RWPE2 (cell line): ENCODE results near the gene CACNA2D3.

Experiments
- ATAC-seq: fragments of 200-7000 bp; cut with Tn5 transposase; 3 replicates; pipeline ENCODE4 v1.9.1; 2021; ENCODE audit warnings: low read depth
- DNase-seq: peaks from one replicate; pipeline ENCODE4 v3.0.0-alpha.2; 2020; ENCODE audit warnings: low spot score
- H3K27ac ChIP-seq: fragments of 450-650 bp; 2 replicates; pipeline ENCODE4 v1.5.1; 2017; ENCODE audit warnings: mild to moderate bottlenecking; ENCODE audit not compliant: poor library complexity, severe bottlenecking
- H3K27me3 ChIP-seq: fragments of 250-450 bp; sonication (Bioruptor Pico); 2 replicates; pipeline ENCODE4 v1.5.1; 2021; ENCODE audit warnings: mild to moderate bottlenecking, moderate library complexity; ENCODE audit not compliant: insufficient read depth, poor library complexity, severe bottlenecking
- H3K36me3 ChIP-seq: fragments of 250-450 bp; sonication (Bioruptor Pico); 2 replicates; pipeline ENCODE4 v1.5.1; 2020; ENCODE audit warnings: low read depth, mild to moderate bottlenecking, moderate library complexity
- H3K4me1 ChIP-seq: fragments of 250-450 bp; sonication (Bioruptor Pico); 2 replicates; pipeline ENCODE4 v1.5.1; 2021; ENCODE audit warnings: mild to moderate bottlenecking, moderate library complexity; ENCODE audit not compliant: insufficient read depth, poor library complexity, severe bottlenecking
- H3K4me3 ChIP-seq: fragments of 250-450 bp; sonication (Bioruptor Pico); 2 replicates; pipeline ENCODE4 v1.5.1; 2021; ENCODE audit warnings: mild to moderate bottlenecking, moderate library complexity; ENCODE audit not compliant: severe bottlenecking
- H3K9me3 ChIP-seq: fragments of 250-450 bp; sonication (Bioruptor Pico); 2 replicates; pipeline ENCODE4 v1.5.1; 2021; ENCODE audit warnings: mild to moderate bottlenecking, moderate library complexity; ENCODE audit not compliant: severe bottlenecking
- CTCF ChIP-seq: fragments of 450-650 bp; IDR thresholded peaks from one replicate; pipeline ENCODE4 v1.5.1; 2017; ENCODE audit warnings: mild to moderate bottlenecking, moderate library complexity; ENCODE audit not compliant: poor library complexity, severe bottlenecking

Gene CACNA2D3

GRCh38 chr3:54841471-54841870, 719.1 kb downstream of the CACNA2D3 start:
- H3K9me3 ChIP-seq = no peaks in the 10 kb centered on the region
- ATAC-seq (no peak), DNase-seq (no peak)
- TF ChIP-seq CTCF = no peak
- peaks cover 9% of the 10 kb centered on the region for H3K27me3 ChIP-seq
- H3K36me3 ChIP-seq = no peaks in the 10 kb centered on the region
- H3K4me3 ChIP-seq = no peak overlapping the region
- H3K27ac ChIP-seq = no peak overlapping the region
- H3K4me1 ChIP-seq = no peaks in the 10 kb centered on the region

- Histone ChIP-seq H3K9me3 (no peaks in the 10 kb centered on the region), H3K36me3 (no peaks in the 10 kb centered on the region), H3K27ac (no peak overlapping the region), H3K27me3 (peaks cover 12% of the 10 kb centered on the region), H3K4me1 (no peaks in the 10 kb centered on the region), H3K4me3 (no peak overlapping the region)
- TF ChIP-seq CTCF = no peak
- ATAC-seq = no peak
- no peak for DNase-seq
Observed at GRCh38 chr3:54843352-54843751, 721.0 kb downstream of the CACNA2D3 start.

GRCh38 chr3:54844211-54844610, 721.9 kb downstream of the CACNA2D3 start:
- Histone ChIP-seq H3K36me3 (no peaks in the 10 kb centered on the region), H3K4me3 (no peak overlapping the region), H3K9me3 (no peaks in the 10 kb centered on the region), H3K27ac (no peak overlapping the region), H3K27me3 (peaks cover 12% of the 10 kb centered on the region), H3K4me1 (no peaks in the 10 kb centered on the region)
- TF ChIP-seq CTCF = no peak
- no peak for ATAC-seq
- DNase-seq = no peak

- H3K9me3 ChIP-seq = no peaks in the 10 kb centered on the region
- H3K4me3 ChIP-seq = no peak overlapping the region
- DNase-seq = no peak
- no peak for TF ChIP-seq CTCF
- peaks cover 12% of the 10 kb centered on the region for H3K27me3 ChIP-seq
- no peak for ATAC-seq
- no peak overlapping the region for H3K27ac ChIP-seq
- no peaks in the 10 kb centered on the region for H3K4me1 ChIP-seq
- H3K36me3 ChIP-seq = no peaks in the 10 kb centered on the region
Observed at GRCh38 chr3:54845011-54845410, 722.7 kb downstream of the CACNA2D3 start.

- Histone ChIP-seq H3K4me1 (no peaks in the 10 kb centered on the region), H3K4me3 (no peak overlapping the region), H3K27me3 (peaks cover 12% of the 10 kb centered on the region), H3K36me3 (no peaks in the 10 kb centered on the region), H3K27ac (no peak overlapping the region), H3K9me3 (no peaks in the 10 kb centered on the region)
- DNase-seq = no peak
- no peak for TF ChIP-seq CTCF
- no peak for ATAC-seq
Observed at GRCh38 chr3:54845551-54845950, 723.2 kb downstream of the CACNA2D3 start.
